GM23248 (cell line): ENCODE data around the gene TLR8. TPM values are rescaled to one million over a fixed set of nuclear protein-coding genes. Genes with fewer than 3 reads are reported as not detected.
A peak's percentile ranks its signal among the peaks of the same experiment; 100 is the strongest.

Experiments
- DNase-seq: peaks from one replicate; pipeline ENCODE4 v3.0.0-alpha.2; 2015
- H2AFZ ChIP-seq: fragments of 200-600 bp; sonication (generic); 2 replicates; pipeline ENCODE4 v1.6.1; 2016; ENCODE audit warnings: antibody characterized with exemption
- H3F3A ChIP-seq: fragments of 200-600 bp; sonication (generic); 2 replicates; pipeline ENCODE4 v1.6.1; 2016; ENCODE audit warnings: mild to moderate bottlenecking, antibody characterized with exemption, mixed run types; ENCODE audit not compliant: insufficient read depth
- H3K27ac ChIP-seq: fragments of 200-600 bp; sonication (generic); 2 replicates; pipeline ENCODE4 v1.5.1; 2016; ENCODE audit warnings: mild to moderate bottlenecking
- H3K27me3 ChIP-seq: fragments of 200-600 bp; sonication (generic); replicated peaks from 2 replicates; pipeline ENCODE4 v1.6.1; 2016; ENCODE audit warnings: mild to moderate bottlenecking; ENCODE audit not compliant: insufficient read depth
- H3K36me3 ChIP-seq: fragments of 200-600 bp; sonication (generic); 2 replicates; pipeline ENCODE4 v1.6.1; 2016; ENCODE audit warnings: low read depth, mild to moderate bottlenecking
- H3K4me1 ChIP-seq: fragments of 200-600 bp; sonication (generic); 2 replicates; pipeline ENCODE4 v1.6.1; 2016; ENCODE audit warnings: mild to moderate bottlenecking; ENCODE audit not compliant: insufficient read depth
- H3K4me2 ChIP-seq: fragments of 200-600 bp; sonication (generic); one replicate; pipeline ENCODE4 v1.6.1; 2016; ENCODE audit warnings: mild to moderate bottlenecking; ENCODE audit not compliant: unreplicated experiment
- H3K4me3 ChIP-seq: fragments of 200-600 bp; sonication (generic); 2 replicates; pipeline ENCODE4 v1.5.1; 2016; ENCODE audit warnings: mild to moderate bottlenecking
- H3K79me2 ChIP-seq: fragments of 200-600 bp; sonication (generic); 2 replicates; pipeline ENCODE4 v1.6.1; 2016; ENCODE audit warnings: mild to moderate bottlenecking; ENCODE audit not compliant: insufficient read depth
- H3K9ac ChIP-seq: fragments of 200-600 bp; sonication (generic); 2 replicates; pipeline ENCODE4 v1.6.1; 2016; ENCODE audit warnings: mild to moderate bottlenecking
- H3K9me2 ChIP-seq: fragments of 200-600 bp; sonication (generic); 2 replicates; pipeline ENCODE4 v1.6.1; 2016; ENCODE audit warnings: mixed run types, mild to moderate bottlenecking, moderate library complexity; ENCODE audit not compliant: insufficient read depth
- H3K9me3 ChIP-seq: fragments of 200-600 bp; sonication (generic); one replicate; pipeline ENCODE4 v1.6.1; 2017; ENCODE audit warnings: low read depth
- H4K20me1 ChIP-seq: fragments of 200-600 bp; sonication (generic); 2 replicates; pipeline ENCODE4 v1.6.0; 2016; ENCODE audit not compliant: insufficient read depth
- EZH2 ChIP-seq: fragments of 200-600 bp; sonication (generic); IDR thresholded peaks from 2 replicates; pipeline ENCODE4 v1.6.1; 2018; ENCODE audit warnings: antibody characterized with exemption, mild to moderate bottlenecking; ENCODE audit not compliant: insufficient read depth, poor library complexity, severe bottlenecking
- EZH2phosphoT487 ChIP-seq: fragments of 200-600 bp; sonication (generic); IDR thresholded peaks from 2 replicates; pipeline ENCODE4 v1.6.1; 2018; ENCODE audit warnings: antibody characterized with exemption, moderate library complexity, mild to moderate bottlenecking, low read depth; ENCODE audit not compliant: insufficient read depth
- WGBS, 2 experiments: methylation state at CpG; one replicate each; pipeline ENCODE4 v1.1.6; 2015 to 2017; ENCODE audit warnings: low lambda C conversion rate in 2 of 2, low coverage in 1 of 2; ENCODE audit errors: missing lambda C conversion rate in 2 of 2; 5-methylcytosine and 5-hydroxymethylcytosine counted together
- in situ Hi-C: fragments of 300-500 bp; cut with MboI; formaldehyde crosslinking; loops from 2 replicates; pipeline ENCODE4 v1.15.0; 2020
- polyA plus RNA-seq: library from polyadenylated mRNA; unstranded; fragments of >200 nt; fragmentation: Nextera tagmentation; extraction: Ambion mirVana; gene quantifications from 2 replicates; pipeline ENCODE4 v1.2.1, GENCODE V29; 2016
- total RNA-seq: library from RNA; depleted of rRNA; stranded (reverse); fragments of >200 nt; shearing (Covaris generic); gene quantifications from 2 replicates; pipeline ENCODE4 v1.2.3, GENCODE V29; 2014

The TLR8 gene
- total and polyA plus RNA-seq, 2 experiments from 2014 or later = not detected

- Histone ChIP-seq H4K20me1 (no peaks in the 10 kb centered on the region), H3K9ac (no peak overlapping the region), H3F3A (no peaks in the 10 kb centered on the region), H2AFZ (no peak overlapping the region), H3K79me2 (no peaks in the 10 kb centered on the region), H3K27ac (no peak overlapping the region), H3K4me2 (no peak overlapping the region), H3K27me3 (no peaks in the 10 kb centered on the region), H3K4me3 (no peak overlapping the region), H3K9me2 (no peaks in the 10 kb centered on the region), H3K9me3 (no peaks in the 10 kb centered on the region), H3K36me3 (no peaks in the 10 kb centered on the region), H3K4me1 (no peaks in the 10 kb centered on the region)
- WGBS, 2 experiments = 46 to 50% methylated on average over 2 of the region's 2 CpGs
- no peak for DNase-seq
- in situ Hi-C loops = no loop called here
- no peak for TF ChIP-seq EZH2
- no peak for TF ChIP-seq EZH2phosphoT487
Observed at GRCh38 chrX:12892716-12893115, 13.7 kb upstream of the TLR8 start.

GRCh38 chrX:12894074-12895030 lies 12.1 kb upstream of the TLR8 start:
- Histone ChIP-seq H2AFZ (no peak overlapping the region), H3K9me2 (no peaks in the 10 kb centered on the region), H3K4me3 (no peak overlapping the region), H3F3A (no peaks in the 10 kb centered on the region), H3K27ac (no peak overlapping the region), H3K79me2 (no peaks in the 10 kb centered on the region), H3K36me3 (no peaks in the 10 kb centered on the region), H3K4me1 (no peaks in the 10 kb centered on the region), H3K9me3 (no peaks in the 10 kb centered on the region), H3K4me2 (no peak overlapping the region), H3K27me3 (no peaks in the 10 kb centered on the region), H4K20me1 (no peaks in the 10 kb centered on the region), H3K9ac (no peak overlapping the region)
- TF ChIP-seq EZH2phosphoT487 (no peak), EZH2 (no peak)
- peak; percentile 15 for DNase-seq
- in situ Hi-C loops = no loop called here
- WGBS, 2 experiments = 39 to 40% methylated on average over 10 to 12 of the region's 12 CpGs

- no peak overlapping the region for H2AFZ ChIP-seq
- H3K4me3 ChIP-seq = no peak overlapping the region
- in situ Hi-C loops = no loop called here
- no peaks in the 10 kb centered on the region for H4K20me1 ChIP-seq
- no peak overlapping the region for H3K4me2 ChIP-seq
- no peaks in the 10 kb centered on the region for H3K4me1 ChIP-seq
- no peak overlapping the region for H3K9ac ChIP-seq
- H3K9me2 ChIP-seq = no peaks in the 10 kb centered on the region
- 43 to 50% methylated on average over 2 of the region's 2 CpGs for WGBS, 2 experiments
- TF ChIP-seq EZH2phosphoT487 (no peak), EZH2 (no peak)
- no peaks in the 10 kb centered on the region for H3K36me3 ChIP-seq
- no peaks in the 10 kb centered on the region for H3F3A ChIP-seq
- no peaks in the 10 kb centered on the region for H3K79me2 ChIP-seq
- H3K9me3 ChIP-seq = no peaks in the 10 kb centered on the region
- H3K27ac ChIP-seq = no peak overlapping the region
- DNase-seq = no peak
- no peaks in the 10 kb centered on the region for H3K27me3 ChIP-seq
Observed at GRCh38 chrX:12895866-12896265, 10.6 kb upstream of the TLR8 start.

GRCh38 chrX:12896935-12897334 lies 9.5 kb upstream of the TLR8 start:
- in situ Hi-C loops = no loop called here
- Histone ChIP-seq H2AFZ (no peak overlapping the region), H3K9ac (no peak overlapping the region), H3K9me3 (no peaks in the 10 kb centered on the region), H3K36me3 (no peaks in the 10 kb centered on the region), H3K27ac (no peak overlapping the region), H3K4me2 (no peak overlapping the region), H3K79me2 (no peaks in the 10 kb centered on the region), H3K4me3 (no peak overlapping the region), H3K27me3 (no peaks in the 10 kb centered on the region), H3K9me2 (no peaks in the 10 kb centered on the region), H4K20me1 (no peaks in the 10 kb centered on the region), H3K4me1 (no peaks in the 10 kb centered on the region), H3F3A (no peaks in the 10 kb centered on the region)
- no peak for DNase-seq
- 82 to 85% methylated on average over 4 of the region's 4 CpGs for WGBS, 2 experiments
- no peak for TF ChIP-seq EZH2
- no peak for TF ChIP-seq EZH2phosphoT487
